Ishikawa (cell line): Measurements from ENCODE around the gene DSG2.

Experiments
- CEBPB ChIP-seq: IDR thresholded peaks from 2 replicates; pipeline ENCODE4 v1.6.1; 2012
- CREB1 ChIP-seq: IDR thresholded peaks from 2 replicates; pipeline ENCODE4 v1.6.1; 2012; ENCODE audit warnings: low read depth
- EGR1 ChIP-seq: IDR thresholded peaks from 2 replicates; pipeline ENCODE4 v1.6.1; 2012
- EP300 ChIP-seq: IDR thresholded peaks from 2 replicates; pipeline ENCODE4 v1.6.1; 2012; ENCODE audit warnings: borderline replicate concordance
- FOXM1 ChIP-seq: IDR thresholded peaks from 2 replicates; pipeline ENCODE4 v1.6.1; 2012; ENCODE audit warnings: low read depth, borderline replicate concordance
- NFIC ChIP-seq: IDR thresholded peaks from 2 replicates; pipeline ENCODE4 v1.6.1; 2012
- RAD21 ChIP-seq: IDR thresholded peaks from 2 replicates; pipeline ENCODE4 v1.6.1; 2012; ENCODE audit warnings: low read depth
- TAF1 ChIP-seq: IDR thresholded peaks from 2 replicates; pipeline ENCODE4 v1.6.1; 2012; ENCODE audit warnings: low read depth, mild to moderate bottlenecking
- TCF12 ChIP-seq: IDR thresholded peaks from 2 replicates; pipeline ENCODE4 v1.6.1; 2012; ENCODE audit warnings: low read depth
- TEAD4 ChIP-seq: IDR thresholded peaks from 2 replicates; pipeline ENCODE4 v1.6.1; 2012
- YY1 ChIP-seq: IDR thresholded peaks from 2 replicates; pipeline ENCODE4 v1.6.1; 2012; ENCODE audit warnings: low read depth
- ZBTB7A ChIP-seq: IDR thresholded peaks from 2 replicates; pipeline ENCODE4 v1.6.1; 2012; ENCODE audit warnings: low read depth
- TF ChIP-seq, protein P1 (sequence below): IDR thresholded peaks from 2 replicates; pipeline ENCODE4 v1.6.1; 2012
- TF ChIP-seq, protein P2 (sequence below): IDR thresholded peaks from 2 replicates; pipeline ENCODE4 v1.6.1; 2012; ENCODE audit warnings: low read depth, mild to moderate bottlenecking
- TF ChIP-seq, protein P3 (sequence below): IDR thresholded peaks from 2 replicates; pipeline ENCODE4 v1.6.1; 2012

Gene DSG2

GRCh38 chr18:31491586-31491985, 6.4 kb upstream of the DSG2 start:
- no peak for TF ChIP-seq CREB1
- TF ChIP-seq, protein P1, sequence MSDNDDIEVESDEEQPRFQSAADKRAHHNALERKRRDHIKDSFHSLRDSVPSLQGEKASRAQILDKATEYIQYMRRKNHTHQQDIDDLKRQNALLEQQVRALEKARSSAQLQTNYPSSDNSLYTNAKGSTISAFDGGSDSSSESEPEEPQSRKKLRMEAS, result no peak
- no peak for TF ChIP-seq TCF12

DNA sequence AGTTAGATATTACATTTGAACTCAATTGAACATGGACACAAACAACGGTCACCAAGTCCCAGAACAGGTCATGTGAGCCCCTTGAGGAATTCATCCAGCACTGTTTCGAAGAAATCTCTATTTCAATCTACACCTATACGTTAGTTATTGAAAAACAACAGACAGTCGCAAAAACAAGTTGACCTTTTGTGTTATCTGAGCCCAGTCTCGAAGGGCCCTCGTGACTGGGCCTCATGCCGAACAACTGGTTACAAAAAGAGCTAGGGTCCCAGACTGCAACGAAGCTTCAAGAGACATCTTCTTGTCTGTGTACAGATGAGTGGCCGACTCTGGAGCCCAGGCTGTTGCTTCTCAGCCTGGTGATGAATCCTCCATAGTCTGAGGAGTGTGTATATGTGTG, 5.3 kb upstream of the DSG2 start:
- TF ChIP-seq EGR1 (no peak), TCF12 (no peak), YY1 (no peak), EP300 (no peak), NFIC (no peak), ZBTB7A (no peak), TAF1 (no peak), CEBPB (no peak), FOXM1 (no peak), TEAD4 (no peak), RAD21 (no peak), CREB1 (no peak)
- TF ChIP-seq, protein P1, result no peak
- TF ChIP-seq, protein P2, sequence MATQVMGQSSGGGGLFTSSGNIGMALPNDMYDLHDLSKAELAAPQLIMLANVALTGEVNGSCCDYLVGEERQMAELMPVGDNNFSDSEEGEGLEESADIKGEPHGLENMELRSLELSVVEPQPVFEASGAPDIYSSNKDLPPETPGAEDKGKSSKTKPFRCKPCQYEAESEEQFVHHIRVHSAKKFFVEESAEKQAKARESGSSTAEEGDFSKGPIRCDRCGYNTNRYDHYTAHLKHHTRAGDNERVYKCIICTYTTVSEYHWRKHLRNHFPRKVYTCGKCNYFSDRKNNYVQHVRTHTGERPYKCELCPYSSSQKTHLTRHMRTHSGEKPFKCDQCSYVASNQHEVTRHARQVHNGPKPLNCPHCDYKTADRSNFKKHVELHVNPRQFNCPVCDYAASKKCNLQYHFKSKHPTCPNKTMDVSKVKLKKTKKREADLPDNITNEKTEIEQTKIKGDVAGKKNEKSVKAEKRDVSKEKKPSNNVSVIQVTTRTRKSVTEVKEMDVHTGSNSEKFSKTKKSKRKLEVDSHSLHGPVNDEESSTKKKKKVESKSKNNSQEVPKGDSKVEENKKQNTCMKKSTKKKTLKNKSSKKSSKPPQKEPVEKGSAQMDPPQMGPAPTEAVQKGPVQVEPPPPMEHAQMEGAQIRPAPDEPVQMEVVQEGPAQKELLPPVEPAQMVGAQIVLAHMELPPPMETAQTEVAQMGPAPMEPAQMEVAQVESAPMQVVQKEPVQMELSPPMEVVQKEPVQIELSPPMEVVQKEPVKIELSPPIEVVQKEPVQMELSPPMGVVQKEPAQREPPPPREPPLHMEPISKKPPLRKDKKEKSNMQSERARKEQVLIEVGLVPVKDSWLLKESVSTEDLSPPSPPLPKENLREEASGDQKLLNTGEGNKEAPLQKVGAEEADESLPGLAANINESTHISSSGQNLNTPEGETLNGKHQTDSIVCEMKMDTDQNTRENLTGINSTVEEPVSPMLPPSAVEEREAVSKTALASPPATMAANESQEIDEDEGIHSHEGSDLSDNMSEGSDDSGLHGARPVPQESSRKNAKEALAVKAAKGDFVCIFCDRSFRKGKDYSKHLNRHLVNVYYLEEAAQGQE, result no peak
- TF ChIP-seq, protein P3, sequence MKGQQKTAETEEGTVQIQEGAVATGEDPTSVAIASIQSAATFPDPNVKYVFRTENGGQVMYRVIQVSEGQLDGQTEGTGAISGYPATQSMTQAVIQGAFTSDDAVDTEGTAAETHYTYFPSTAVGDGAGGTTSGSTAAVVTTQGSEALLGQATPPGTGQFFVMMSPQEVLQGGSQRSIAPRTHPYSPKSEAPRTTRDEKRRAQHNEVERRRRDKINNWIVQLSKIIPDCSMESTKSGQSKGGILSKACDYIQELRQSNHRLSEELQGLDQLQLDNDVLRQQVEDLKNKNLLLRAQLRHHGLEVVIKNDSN, result no peak

DNA sequence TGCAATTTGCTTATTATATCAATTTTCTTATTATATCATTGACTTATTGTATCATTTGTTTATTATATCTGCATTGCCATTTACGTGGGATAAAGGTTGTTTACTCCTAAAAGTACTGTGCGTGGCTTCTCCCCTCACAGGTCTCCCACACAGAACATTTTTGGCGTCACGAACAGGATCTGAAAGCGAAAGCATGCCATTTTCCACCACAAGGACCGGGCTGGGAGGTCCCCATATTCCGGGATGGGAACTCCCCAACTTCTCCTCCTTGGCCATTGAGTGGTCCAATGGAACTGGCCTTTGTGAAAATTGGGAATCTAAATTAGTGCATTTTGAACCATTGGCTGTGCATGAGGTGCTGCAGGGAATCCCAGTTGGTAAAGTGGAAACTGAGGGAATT, 4.8 kb upstream of the DSG2 start:
- no peak for TF ChIP-seq TCF12
- no peak for TF ChIP-seq EP300
- TF ChIP-seq, protein P2, result no peak

DNA sequence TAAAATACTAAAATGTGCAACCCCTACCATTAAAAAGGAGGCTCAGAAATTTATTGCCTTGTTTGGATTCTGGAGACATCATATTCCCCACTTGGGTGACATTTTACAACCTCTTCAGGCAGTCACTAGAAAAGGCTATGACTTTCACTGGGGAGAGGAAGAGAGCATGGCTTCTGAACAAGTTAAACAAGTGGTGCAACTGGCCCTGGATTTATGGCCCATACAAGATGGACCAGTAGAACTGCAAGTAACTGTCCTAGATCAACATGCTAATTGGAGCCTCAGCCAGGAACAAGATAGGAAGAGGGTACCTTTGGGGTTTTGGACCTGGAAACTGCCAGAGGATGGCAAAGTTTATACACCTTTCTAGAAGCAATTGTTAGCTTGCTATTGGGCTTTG, 4.0 kb upstream of the DSG2 start:
- TF ChIP-seq CEBPB (no peak), EGR1 (no peak), NFIC (no peak), TEAD4 (no peak), ZBTB7A (no peak), YY1 (no peak), EP300 (no peak), TAF1 (no peak), CREB1 (no peak)

- TF ChIP-seq NFIC (no peak), TEAD4 (no peak), CEBPB (no peak), FOXM1 (no peak), EP300 (no peak), RAD21 (no peak), CREB1 (no peak), EGR1 (no peak), ZBTB7A (no peak), TCF12 (no peak), YY1 (no peak), TAF1 (no peak)
- TF ChIP-seq, protein P3, result no peak
- TF ChIP-seq, protein P2, result no peak
- TF ChIP-seq, protein P1, result no peak
Measured at GRCh38 chr18:31497404-31497835, 557 bp upstream of the DSG2 start.
